Dermis blood vessel endothelial cell (primary cell): ENCODE measurements around the gene COX4I1. TPM values are rescaled to one million over a fixed set of nuclear protein-coding genes. Genes with fewer than 3 reads are reported as not detected.

Source experiments
- DNase-seq: peaks from one replicate; pipeline ENCODE4 v3.0.0; 2010
- total RNA-seq: library from RNA; depleted of rRNA; stranded (reverse); fragments of >200 nt; gene quantifications from 2 replicates; pipeline ENCODE4 v1.2.3, GENCODE V29; 2014

The COX4I1 gene
- total RNA-seq, 1 donor from 2014 or later = 608 TPM

- no peak for DNase-seq
Observed at GRCh38 chr16:85843471-85844168, 44.1 kb downstream of the COX4I1 start.

GRCh38 chr16:85844169-85844481, 44.6 kb downstream of the COX4I1 start:
- no peak for DNase-seq

- DNase-seq = no peak
Observed at GRCh38 chr16:85844786-85845185, 45.3 kb downstream of the COX4I1 start.

- no peak for DNase-seq
Observed at GRCh38 chr16:85845266-85845665, 45.8 kb downstream of the COX4I1 start.

GRCh38 chr16:85846461-85846860, 47.0 kb downstream of the COX4I1 start:
- DNase-seq = no peak

GRCh38 chr16:85847036-85847435, 47.5 kb downstream of the COX4I1 start:
- DNase-seq = no peak

GRCh38 chr16:85847681-85848601, 48.4 kb downstream of the COX4I1 start:
- no peak for DNase-seq

GRCh38 chr16:85848986-85849385, 49.5 kb downstream of the COX4I1 start:
- DNase-seq = no peak

- no peak for DNase-seq
Observed at GRCh38 chr16:85849388-85849787, 49.9 kb downstream of the COX4I1 start.

- DNase-seq = no peak
Observed at GRCh38 chr16:85850344-85850880, 50.9 kb downstream of the COX4I1 start.

GRCh38 chr16:85851034-85851785, 51.7 kb downstream of the COX4I1 start:
- no peak for DNase-seq

- DNase-seq = no peak
Observed at GRCh38 chr16:85853547-85854545, 54.4 kb downstream of the COX4I1 start.

GRCh38 chr16:85854935-85855334, 55.4 kb downstream of the COX4I1 start:
- DNase-seq = no peak

GRCh38 chr16:85856079-85856478, 56.6 kb downstream of the COX4I1 start:
- no peak for DNase-seq

GRCh38 chr16:85856585-85856984, 57.1 kb downstream of the COX4I1 start:
- DNase-seq = no peak

Other genes with a start within 250 kb of the COX4I1 start
- gene GSE1, start 186.4 kb upstream of the COX4I1 start, total RNA-seq = 27.5 and 28.8 TPM in 2 replicates
- gene GINS2, start 110.7 kb upstream of the COX4I1 start, total RNA-seq = 6.6 and 8.6 TPM in 2 replicates
- gene C16orf74, start 48.6 kb upstream of the COX4I1 start, total RNA-seq = 9.4 and 12.4 TPM in 2 replicates
- 36.0 and 36.1 TPM in 2 replicates for gene EMC8, start 151 bp upstream of the COX4I1 start, total RNA-seq
- gene IRF8, start 99.5 kb downstream of the COX4I1 start, total RNA-seq = 2.4 and 25.9 TPM in 2 replicates